RKO (cell line): ENCODE data around the gene KCNK4.

Source experiments
- DNase-seq: peaks from one replicate; pipeline ENCODE4 v3.0.0-alpha.2; 2016; ENCODE audit warnings: low spot score

Gene KCNK4

GRCh38 chr11:64253481-64253880, 37.6 kb upstream of the KCNK4 start:
- no peak for DNase-seq

GRCh38 chr11:64254326-64254725, 36.8 kb upstream of the KCNK4 start:
- no peak for DNase-seq

- no peak for DNase-seq
Observed at GRCh38 chr11:64255135-64256128, 35.7 kb upstream of the KCNK4 start.

- no peak for DNase-seq
Observed at GRCh38 chr11:64256300-64256699, 34.8 kb upstream of the KCNK4 start.

- no peak for DNase-seq
Observed at GRCh38 chr11:64258356-64258755, 32.7 kb upstream of the KCNK4 start.

- no peak for DNase-seq
Observed at GRCh38 chr11:64258946-64259532, 32.1 kb upstream of the KCNK4 start.

- DNase-seq, result no peak
Observed at GRCh38 chr11:64259533-64260067, 31.5 kb upstream of the KCNK4 start.

GRCh38 chr11:64260147-64260708, 30.9 kb upstream of the KCNK4 start:
- DNase-seq, result no peak

- DNase-seq, result no peak
Observed at GRCh38 chr11:64261556-64262080, 29.5 kb upstream of the KCNK4 start.

- no peak for DNase-seq
Observed at GRCh38 chr11:64262271-64263002, 28.7 kb upstream of the KCNK4 start.

GRCh38 chr11:64263021-64263946, 27.8 kb upstream of the KCNK4 start:
- no peak for DNase-seq

GRCh38 chr11:64263947-64264317, 27.2 kb upstream of the KCNK4 start:
- DNase-seq, result no peak

GRCh38 chr11:64264371-64264852, 26.7 kb upstream of the KCNK4 start:
- DNase-seq, result no peak

- no peak for DNase-seq
Observed at GRCh38 chr11:64265176-64266160, 25.6 kb upstream of the KCNK4 start.

GRCh38 chr11:64266339-64266738, 24.8 kb upstream of the KCNK4 start:
- DNase-seq, result peak; percentile 69

GRCh38 chr11:64267207-64267945, 23.7 kb upstream of the KCNK4 start:
- no peak for DNase-seq

GRCh38 chr11:64268025-64268892, 22.8 kb upstream of the KCNK4 start:
- peak; percentile 25 for DNase-seq
